Natural killer cell (primary cell): Measurements from ENCODE around the gene ITPKC. TPM values are rescaled to one million over a fixed set of nuclear protein-coding genes. Genes with fewer than 3 reads are reported as not detected.

Experiments used
- ATAC-seq, 3 donors: fragments of 150-1000 bp in 2 of 3; fragments of 200-7000 bp in 1 of 3; cut with Tn5 transposase; 1 replicate in 1 of 3; 2 replicates in 2 of 3; pipeline ENCODE4 v1.10.0; 2021; ENCODE audit warnings: mild to moderate bottlenecking in 2 of 3, moderate library complexity in 2 of 3
- DNase-seq, 2 donors: peaks; one replicate each; pipeline versions ENCODE4 v3.0.0 to v3.0.0-alpha.2; 2013 to 2021; ENCODE audit warnings: mixed read lengths in 1 of 2
- H3K27ac ChIP-seq: one replicate; pipeline ENCODE4 v1.5.1; 2013; ENCODE audit warnings: mild to moderate bottlenecking, low read length
- H3K27me3 ChIP-seq: one replicate; pipeline ENCODE4 v1.6.1; 2013; ENCODE audit warnings: low read length; ENCODE audit not compliant: control insufficient read depth, insufficient read depth
- H3K36me3 ChIP-seq: one replicate; pipeline ENCODE4 v1.6.1; 2013; ENCODE audit warnings: low read length; ENCODE audit not compliant: control insufficient read depth, insufficient read depth
- H3K4me1 ChIP-seq: one replicate; pipeline ENCODE4 v1.6.1; 2013; ENCODE audit warnings: low read length; ENCODE audit not compliant: control insufficient read depth, insufficient read depth
- H3K4me3 ChIP-seq: one replicate; pipeline ENCODE4 v1.5.1; 2013; ENCODE audit warnings: low read length
- H3K9me3 ChIP-seq: one replicate; pipeline ENCODE4 v1.6.1; 2013; ENCODE audit warnings: low read length; ENCODE audit not compliant: control insufficient read depth, insufficient read depth
- H3K27ac Mint-ChIP-seq, 2 donors: one replicate each; pipeline ENCODE4 v1.8.0; 2022; ENCODE audit warnings: mild to moderate bottlenecking in 2 of 2, mixed read lengths in 2 of 2, moderate library complexity in 1 of 2
- H3K27me3 Mint-ChIP-seq, 2 donors: one replicate each; pipeline ENCODE4 v1.8.0; 2022; ENCODE audit warnings: low read depth in 2 of 2, mixed read lengths in 2 of 2
- H3K36me3 Mint-ChIP-seq: one replicate; pipeline ENCODE4 v1.8.0; 2022; ENCODE audit warnings: mixed read lengths
- H3K4me1 Mint-ChIP-seq, 2 donors: one replicate each; pipeline ENCODE4 v1.8.0; 2022; ENCODE audit warnings: mixed read lengths in 2 of 2
- H3K4me3 Mint-ChIP-seq: one replicate; pipeline ENCODE4 v1.8.0; 2022; ENCODE audit warnings: mild to moderate bottlenecking, moderate library complexity, mixed read lengths
- H3K9me3 Mint-ChIP-seq, 2 donors: one replicate each; pipeline ENCODE4 v1.8.0; 2022; ENCODE audit warnings: mixed read lengths in 2 of 2
- CTCF ChIP-seq: fragments of 200-600 bp; IDR thresholded peaks from one replicate; pipeline ENCODE4 v1.8.0; 2022; ENCODE audit warnings: antibody characterized with exemption
- WGBS: methylation state at CpG from one replicate; pipeline ENCODE4 v1.1.7; 2013; ENCODE audit warnings: missing lambda C conversion rate; ENCODE audit not compliant: insufficient coverage; 5-methylcytosine and 5-hydroxymethylcytosine counted together
- intact Hi-C: fragments of 100-400 bp; cut with micrococcal nuclease; formaldehyde crosslinking; loops from one replicate; pipeline ENCODE4 v1.14.2; 2022
- total RNA-seq, 4 donors: library from RNA; stranded (reverse); fragments of 120-200 nt in 1 of 4; gene quantifications; one replicate each; pipeline versions ENCODE4 v1.2.3 to v1.2.4, GENCODE V29; 2013 to 2022

Gene ITPKC
- total RNA-seq = 10 to 100 TPM in 2 of 3 donors, 1 to 10 TPM in 1; 8.7 to 11.1 (median 11.0) TPM
- 6.6 TPM for total RNA-seq (2013)

DNA sequence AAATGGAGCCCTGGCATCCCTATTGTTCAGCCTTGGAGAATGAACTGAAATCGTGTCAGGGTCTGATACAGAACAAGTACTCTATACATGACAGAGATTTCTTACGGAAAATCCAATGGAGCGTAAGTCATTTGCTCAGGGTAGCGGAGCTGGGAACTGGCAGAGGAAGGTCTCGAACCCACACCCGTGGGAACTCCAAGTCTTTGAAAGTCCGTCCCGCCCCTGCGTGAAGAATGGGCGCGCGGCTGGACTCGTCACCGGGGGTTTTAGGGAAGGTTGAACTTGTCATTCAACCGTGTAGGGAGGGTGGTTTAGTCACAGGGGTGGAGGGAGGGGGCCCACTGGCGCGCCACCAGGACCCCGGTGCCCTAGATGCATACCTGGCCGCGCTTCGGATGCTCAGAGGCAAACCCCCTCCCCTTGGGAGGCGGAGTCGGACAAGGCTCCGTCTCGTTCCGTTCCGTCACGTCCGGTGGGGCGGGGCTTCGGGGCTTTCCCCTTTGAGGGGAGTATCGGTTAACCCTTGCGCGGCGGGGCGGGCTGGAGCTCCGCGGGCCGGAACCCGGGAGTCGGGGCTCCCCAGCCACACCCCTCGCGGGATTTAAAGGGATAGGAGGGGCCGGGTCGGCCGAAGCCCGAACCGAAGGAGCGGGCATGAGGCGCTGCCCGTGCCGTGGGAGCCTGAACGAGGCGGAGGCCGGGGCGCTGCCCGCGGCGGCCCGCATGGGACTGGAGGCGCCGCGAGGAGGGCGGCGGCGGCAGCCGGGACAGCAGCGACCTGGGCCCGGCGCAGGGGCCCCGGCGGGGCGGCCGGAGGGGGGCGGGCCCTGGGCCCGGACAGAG is at the start of gene ITPKC, which contains the start of gene COQ8B:
Gene ITPKC (plus strand): TSS at position 631 of the 843 bp plus-strand sequence. CDS start 24 bp downstream, at position 655.
Gene COQ8B (minus strand): TSS at position 405 of the 843 bp plus-strand sequence. CDS start 2,254 bp downstream, outside the sequence.
- Histone ChIP-seq H3K36me3 (peaks cover under 1% of the 10 kb centered on the region), H3K9me3 (no peaks in the 10 kb centered on the region), H3K4me1 (peaks cover 64% of the 10 kb centered on the region), H3K27ac (peak within 1 kb of the TSS; percentile 92), H3K27me3 (no peaks in the 10 kb centered on the region), H3K4me3 (peak within 1 kb of the TSS; percentile 83)
- peaks cover 51 to 67% of the 10 kb centered on the region in 2 donors for H3K4me1 Mint-ChIP-seq
- intact Hi-C loops = loop anchor here (1.0 to 5.0 kb wide), 3 partner anchors 44 to 82 kb away; partner anchors contain the start of genes EGLN2 and RAB4B
- peak; percentile 99 to 100 for DNase-seq
- no peaks in the 10 kb centered on the region for H3K36me3 Mint-ChIP-seq
- H3K4me3 Mint-ChIP-seq = peak within 1 kb of the TSS; percentile 93
- TF ChIP-seq CTCF = no peak
- H3K27me3 Mint-ChIP-seq = no peaks in the 10 kb centered on the region
- peak within 1 kb of the TSS; percentile 99 for H3K27ac Mint-ChIP-seq
- peak; percentile 69 to 91 (median 76) for ATAC-seq
- under 1% methylated on average over 76 of the region's 76 CpGs for WGBS
- H3K9me3 Mint-ChIP-seq = no peaks in the 10 kb centered on the region

- H3K4me3 Mint-ChIP-seq = no peak overlapping the region
- H3K27me3 ChIP-seq = no peaks in the 10 kb centered on the region
- DNase-seq = no peak
- intact Hi-C loops = loop anchor here (10.0 kb wide), 1 partner anchor 307 kb away; no protein-coding TSS in a partner anchor
- no peak overlapping the region for H3K27ac Mint-ChIP-seq
- H3K9me3 ChIP-seq = peaks cover 6% of the 10 kb centered on the region
- H3K4me1 ChIP-seq = peaks cover 13% of the 10 kb centered on the region
- ATAC-seq = no peak
- no peak for TF ChIP-seq CTCF
- no peaks in the 10 kb centered on the region for H3K36me3 Mint-ChIP-seq
- H3K4me1 Mint-ChIP-seq = peaks cover 0 to 16% of the 10 kb centered on the region in 2 donors
- WGBS = 91% methylated on average over 14 of the region's 14 CpGs
- no peaks in the 10 kb centered on the region for H3K9me3 Mint-ChIP-seq
- H3K27me3 Mint-ChIP-seq = no peaks in the 10 kb centered on the region
- H3K27ac ChIP-seq = no peak overlapping the region
- H3K36me3 ChIP-seq = peaks cover 12% of the 10 kb centered on the region
- no peak overlapping the region for H3K4me3 ChIP-seq
Observed at GRCh38 chr19:40667602-40668001, 49.3 kb upstream of the ITPKC start.

GRCh38 chr19:40668991-40669614 is 47.8 kb upstream of the ITPKC start:
- DNase-seq = no peak
- Mint-ChIP-seq H3K9me3 (no peaks in the 10 kb centered on the region), H3K4me3 (no peak overlapping the region), H3K4me1 (peaks cover 0 to under 1% of the 10 kb centered on the region in 2 donors), H3K27ac (no peak overlapping the region), H3K27me3 (no peaks in the 10 kb centered on the region), H3K36me3 (no peaks in the 10 kb centered on the region)
- no peak for TF ChIP-seq CTCF
- Histone ChIP-seq H3K27me3 (no peaks in the 10 kb centered on the region), H3K4me1 (peaks cover 18% of the 10 kb centered on the region), H3K9me3 (peaks cover 6% of the 10 kb centered on the region), H3K4me3 (no peak overlapping the region), H3K27ac (no peak overlapping the region), H3K36me3 (peaks cover 12% of the 10 kb centered on the region)
- WGBS = 83% methylated on average over 7 of the region's 7 CpGs
- intact Hi-C loops = loop anchor here (10.0 kb wide), 1 partner anchor 306 kb away; no protein-coding TSS in a partner anchor
- no peak for ATAC-seq
